DND-41 (cell line): ENCODE data around the gene PM20D2.

ENCODE experiments used
- ATAC-seq: fragments of 200-7000 bp; cut with Tn5 transposase; 3 replicates; pipeline ENCODE4 v1.9.1; 2021; ENCODE audit warnings: low read depth; ENCODE audit not compliant: insufficient read depth
- DNase-seq: peaks from one replicate; pipeline ENCODE4 v3.0.0-alpha.2; 2020
- H2AFZ ChIP-seq: 2 replicates; pipeline ENCODE4 v1.6.0; 2012; ENCODE audit warnings: low read depth, low read length
- H3K27ac ChIP-seq: 2 replicates; pipeline ENCODE4 v1.5.1; 2012; ENCODE audit warnings: low read length, inconsistent platforms
- H3K27me3 ChIP-seq: fragments of 200-600 bp; sonication (generic); 2 replicates; pipeline ENCODE4 v1.6.0; 2012; ENCODE audit warnings: low read length, mild to moderate bottlenecking, inconsistent platforms; ENCODE audit not compliant: insufficient read depth, poor library complexity
- H3K36me3 ChIP-seq: 2 replicates; pipeline ENCODE4 v1.5.1; 2012; ENCODE audit warnings: low read length, inconsistent platforms; ENCODE audit not compliant: insufficient read depth
- H3K4me1 ChIP-seq: 2 replicates; pipeline ENCODE4 v1.5.1; 2012; ENCODE audit warnings: mild to moderate bottlenecking, low read length; ENCODE audit not compliant: insufficient read depth
- H3K4me2 ChIP-seq: 2 replicates; pipeline ENCODE4 v1.6.0; 2012; ENCODE audit warnings: mild to moderate bottlenecking, moderate library complexity, low read length, inconsistent platforms; ENCODE audit not compliant: insufficient read depth
- H3K4me3 ChIP-seq, 2 experiments: fragments of 200-600 bp in 1 of 2; shearing (Covaris generic) in 1 of 2; 2 replicates each; pipeline ENCODE4 v1.5.1; 2012 to 2016; ENCODE audit warnings: inconsistent platforms in 2 of 2, low read length in 2 of 2, mild to moderate bottlenecking in 2 of 2, low read depth in 1 of 2, moderate library complexity in 1 of 2
- H3K79me2 ChIP-seq: 2 replicates; pipeline ENCODE4 v1.6.0; 2012; ENCODE audit warnings: low read length, inconsistent platforms; ENCODE audit not compliant: insufficient read depth
- H3K9ac ChIP-seq: 2 replicates; pipeline ENCODE4 v1.6.0; 2012; ENCODE audit warnings: low read depth, mild to moderate bottlenecking, inconsistent platforms, low read length, moderate library complexity
- H3K9me3 ChIP-seq: 2 replicates; pipeline ENCODE4 v1.5.1; 2012; ENCODE audit warnings: low read length, moderate library complexity, mild to moderate bottlenecking, inconsistent platforms; ENCODE audit not compliant: insufficient read depth, severe bottlenecking
- H4K20me1 ChIP-seq: 2 replicates; pipeline ENCODE4 v1.6.0; 2012; ENCODE audit warnings: low read length; ENCODE audit not compliant: insufficient read depth
- EZH2 ChIP-seq: IDR thresholded peaks from 3 replicates; pipeline ENCODE4 v1.6.1; 2012; ENCODE audit warnings: borderline replicate concordance, low read depth, mild to moderate bottlenecking, moderate library complexity, low read length, inconsistent platforms; ENCODE audit not compliant: severe bottlenecking
- TF ChIP-seq, protein P1 (sequence below): IDR thresholded peaks from 2 replicates; pipeline ENCODE4 v1.5.1; 2012; ENCODE audit warnings: borderline replicate concordance, low read length, moderate library complexity, mild to moderate bottlenecking; ENCODE audit not compliant: poor library complexity, severe bottlenecking; ENCODE audit errors: extremely low read depth

Gene PM20D2

DNA sequence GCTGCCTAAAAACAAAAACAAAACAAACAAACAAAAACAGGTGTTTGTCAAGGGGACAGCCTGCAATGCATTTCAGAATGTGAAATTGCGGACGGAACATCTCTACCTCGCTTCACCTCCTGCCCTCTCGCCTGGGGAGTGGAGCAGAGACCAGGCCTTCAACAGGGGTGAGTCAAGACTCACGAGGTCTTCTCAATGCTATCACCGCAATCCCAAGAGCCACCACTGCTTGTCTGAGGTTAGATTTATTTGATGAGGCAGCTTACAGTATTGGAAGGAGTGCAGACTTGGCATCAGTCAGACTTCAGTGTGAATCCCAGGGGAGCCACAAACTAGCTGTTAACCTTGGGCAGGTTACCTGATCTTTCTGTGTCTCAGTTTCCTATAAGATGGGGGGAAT, 63.6 kb downstream of the PM20D2 start:
- no peak for DNase-seq
- peak; percentile 40; the same call in 1 of the 3 replicates for ATAC-seq
- Histone ChIP-seq H3K27ac (no peak overlapping the region), H3K9me3 (no peaks in the 10 kb centered on the region), H3K9ac (no peak overlapping the region), H3K4me1 (no peaks in the 10 kb centered on the region), H4K20me1 (no peaks in the 10 kb centered on the region), H2AFZ (no peak overlapping the region), H3K4me2 (no peak overlapping the region), H3K79me2 (no peaks in the 10 kb centered on the region), H3K4me3 (no peak overlapping the region), H3K36me3 (no peaks in the 10 kb centered on the region), H3K27me3 (no peaks in the 10 kb centered on the region)
- TF ChIP-seq, protein P1, sequence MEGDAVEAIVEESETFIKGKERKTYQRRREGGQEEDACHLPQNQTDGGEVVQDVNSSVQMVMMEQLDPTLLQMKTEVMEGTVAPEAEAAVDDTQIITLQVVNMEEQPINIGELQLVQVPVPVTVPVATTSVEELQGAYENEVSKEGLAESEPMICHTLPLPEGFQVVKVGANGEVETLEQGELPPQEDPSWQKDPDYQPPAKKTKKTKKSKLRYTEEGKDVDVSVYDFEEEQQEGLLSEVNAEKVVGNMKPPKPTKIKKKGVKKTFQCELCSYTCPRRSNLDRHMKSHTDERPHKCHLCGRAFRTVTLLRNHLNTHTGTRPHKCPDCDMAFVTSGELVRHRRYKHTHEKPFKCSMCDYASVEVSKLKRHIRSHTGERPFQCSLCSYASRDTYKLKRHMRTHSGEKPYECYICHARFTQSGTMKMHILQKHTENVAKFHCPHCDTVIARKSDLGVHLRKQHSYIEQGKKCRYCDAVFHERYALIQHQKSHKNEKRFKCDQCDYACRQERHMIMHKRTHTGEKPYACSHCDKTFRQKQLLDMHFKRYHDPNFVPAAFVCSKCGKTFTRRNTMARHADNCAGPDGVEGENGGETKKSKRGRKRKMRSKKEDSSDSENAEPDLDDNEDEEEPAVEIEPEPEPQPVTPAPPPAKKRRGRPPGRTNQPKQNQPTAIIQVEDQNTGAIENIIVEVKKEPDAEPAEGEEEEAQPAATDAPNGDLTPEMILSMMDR, result no peak
- no peak for TF ChIP-seq EZH2

DNA sequence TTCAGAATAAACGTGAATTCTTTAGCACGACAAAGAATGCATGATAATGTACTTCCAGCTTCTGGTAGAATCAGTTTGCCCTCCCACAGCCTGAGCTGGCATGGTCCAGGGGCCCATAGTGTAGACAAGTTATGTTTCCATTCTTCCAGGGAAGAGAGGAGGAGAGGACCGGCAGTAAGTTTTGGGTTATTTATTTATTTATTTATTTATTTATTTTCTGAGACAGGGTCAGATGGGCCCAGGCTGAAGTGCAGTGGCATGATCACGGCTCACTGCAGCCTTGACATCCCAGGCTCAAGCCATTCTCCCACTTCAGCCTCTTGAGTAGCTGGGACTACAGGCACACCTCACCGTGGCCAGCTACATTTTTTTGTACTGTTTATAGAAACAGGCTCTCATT, 66.6 kb downstream of the PM20D2 start:
- Histone ChIP-seq H3K4me3 (no peak overlapping the region), H3K79me2 (no peaks in the 10 kb centered on the region), H2AFZ (no peak overlapping the region), H3K36me3 (no peaks in the 10 kb centered on the region), H3K9ac (no peak overlapping the region), H3K27ac (no peak overlapping the region), H3K4me2 (no peak overlapping the region), H3K27me3 (no peaks in the 10 kb centered on the region), H4K20me1 (no peaks in the 10 kb centered on the region), H3K4me1 (no peaks in the 10 kb centered on the region), H3K9me3 (no peaks in the 10 kb centered on the region)
- DNase-seq (no peak), ATAC-seq (no peak)
- TF ChIP-seq, protein P1, result no peak
- no peak for TF ChIP-seq EZH2

DNA sequence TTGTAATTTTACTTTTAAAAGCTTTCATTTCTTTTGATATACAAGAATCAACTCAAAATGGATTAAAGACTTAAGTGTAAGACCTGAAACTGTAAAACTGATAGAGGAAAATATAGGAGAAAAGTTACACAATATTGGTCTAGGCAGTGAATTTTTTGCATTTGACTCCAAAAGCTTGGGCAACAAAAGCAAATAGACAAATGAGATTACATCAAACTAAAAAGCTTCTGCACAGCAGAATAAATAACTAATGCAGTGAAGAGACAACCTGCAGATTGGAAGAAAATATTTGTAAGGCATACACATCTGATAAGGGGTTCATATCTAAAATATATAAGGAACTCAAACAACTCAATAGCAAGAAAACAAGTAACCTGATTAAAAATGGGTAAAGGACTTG, 68.3 kb downstream of the PM20D2 start:
- no peaks in the 10 kb centered on the region for H3K27me3 ChIP-seq
- DNase-seq (no peak), ATAC-seq (no peak)
- H2AFZ ChIP-seq, result no peak overlapping the region
- H3K4me2 ChIP-seq, result no peak overlapping the region
- H3K4me1 ChIP-seq, result no peaks in the 10 kb centered on the region
- H3K9ac ChIP-seq, result no peak overlapping the region
- no peaks in the 10 kb centered on the region for H4K20me1 ChIP-seq
- no peaks in the 10 kb centered on the region for H3K36me3 ChIP-seq
- H3K27ac ChIP-seq, result no peak overlapping the region
- no peaks in the 10 kb centered on the region for H3K9me3 ChIP-seq
- H3K79me2 ChIP-seq, result no peaks in the 10 kb centered on the region
- H3K4me3 ChIP-seq, result no peak overlapping the region
- no peak for TF ChIP-seq EZH2
- TF ChIP-seq, protein P1, result no peak
